ENCODE data around the gene DNAJB1. TPM values are rescaled to one million over a fixed set of nuclear protein-coding genes. Genes with fewer than 3 reads are reported as not detected.

Gene DNAJB1
- total and polyA plus RNA-seq, 2 of the 13 experiments (the other 11 are each of a cell fraction or from before 2014, with no cell fraction given): 87.5 to 97.3 TPM

DNA sequence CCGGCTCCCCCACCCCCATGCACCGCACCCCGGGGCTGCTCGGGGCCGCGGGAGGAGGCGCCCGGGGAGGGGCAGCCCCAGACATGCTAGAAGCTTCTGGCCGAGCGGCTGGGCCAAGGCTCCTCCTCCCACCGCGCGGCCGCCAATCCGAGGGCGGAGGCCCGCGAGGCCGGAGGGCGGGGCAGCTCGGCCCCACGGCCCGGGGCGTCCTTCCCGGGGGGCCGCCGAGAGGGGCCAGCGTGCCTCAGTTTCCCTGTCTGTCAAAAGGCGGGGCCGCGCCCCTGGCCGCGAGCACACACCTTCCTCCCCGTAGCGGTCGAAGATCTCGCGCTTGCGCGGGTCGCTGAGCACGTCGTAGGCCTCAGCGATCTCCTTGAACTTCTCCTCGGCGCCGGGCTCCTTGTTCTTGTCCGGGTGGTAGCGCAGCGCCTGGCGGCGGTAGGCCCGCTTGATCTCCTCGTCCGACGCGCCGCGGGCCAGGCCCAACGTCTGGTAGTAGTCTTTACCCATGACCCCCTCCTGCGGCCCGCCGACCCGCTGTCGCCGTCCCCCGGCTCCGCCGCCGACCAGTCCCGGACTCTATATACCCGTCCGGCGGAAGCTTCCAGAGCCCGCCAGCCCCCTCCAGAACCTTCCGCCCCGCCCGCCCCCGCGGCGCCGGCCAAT, at the start of gene DNAJB1 (continued):
- TF ChIP-seq, protein P1, sequence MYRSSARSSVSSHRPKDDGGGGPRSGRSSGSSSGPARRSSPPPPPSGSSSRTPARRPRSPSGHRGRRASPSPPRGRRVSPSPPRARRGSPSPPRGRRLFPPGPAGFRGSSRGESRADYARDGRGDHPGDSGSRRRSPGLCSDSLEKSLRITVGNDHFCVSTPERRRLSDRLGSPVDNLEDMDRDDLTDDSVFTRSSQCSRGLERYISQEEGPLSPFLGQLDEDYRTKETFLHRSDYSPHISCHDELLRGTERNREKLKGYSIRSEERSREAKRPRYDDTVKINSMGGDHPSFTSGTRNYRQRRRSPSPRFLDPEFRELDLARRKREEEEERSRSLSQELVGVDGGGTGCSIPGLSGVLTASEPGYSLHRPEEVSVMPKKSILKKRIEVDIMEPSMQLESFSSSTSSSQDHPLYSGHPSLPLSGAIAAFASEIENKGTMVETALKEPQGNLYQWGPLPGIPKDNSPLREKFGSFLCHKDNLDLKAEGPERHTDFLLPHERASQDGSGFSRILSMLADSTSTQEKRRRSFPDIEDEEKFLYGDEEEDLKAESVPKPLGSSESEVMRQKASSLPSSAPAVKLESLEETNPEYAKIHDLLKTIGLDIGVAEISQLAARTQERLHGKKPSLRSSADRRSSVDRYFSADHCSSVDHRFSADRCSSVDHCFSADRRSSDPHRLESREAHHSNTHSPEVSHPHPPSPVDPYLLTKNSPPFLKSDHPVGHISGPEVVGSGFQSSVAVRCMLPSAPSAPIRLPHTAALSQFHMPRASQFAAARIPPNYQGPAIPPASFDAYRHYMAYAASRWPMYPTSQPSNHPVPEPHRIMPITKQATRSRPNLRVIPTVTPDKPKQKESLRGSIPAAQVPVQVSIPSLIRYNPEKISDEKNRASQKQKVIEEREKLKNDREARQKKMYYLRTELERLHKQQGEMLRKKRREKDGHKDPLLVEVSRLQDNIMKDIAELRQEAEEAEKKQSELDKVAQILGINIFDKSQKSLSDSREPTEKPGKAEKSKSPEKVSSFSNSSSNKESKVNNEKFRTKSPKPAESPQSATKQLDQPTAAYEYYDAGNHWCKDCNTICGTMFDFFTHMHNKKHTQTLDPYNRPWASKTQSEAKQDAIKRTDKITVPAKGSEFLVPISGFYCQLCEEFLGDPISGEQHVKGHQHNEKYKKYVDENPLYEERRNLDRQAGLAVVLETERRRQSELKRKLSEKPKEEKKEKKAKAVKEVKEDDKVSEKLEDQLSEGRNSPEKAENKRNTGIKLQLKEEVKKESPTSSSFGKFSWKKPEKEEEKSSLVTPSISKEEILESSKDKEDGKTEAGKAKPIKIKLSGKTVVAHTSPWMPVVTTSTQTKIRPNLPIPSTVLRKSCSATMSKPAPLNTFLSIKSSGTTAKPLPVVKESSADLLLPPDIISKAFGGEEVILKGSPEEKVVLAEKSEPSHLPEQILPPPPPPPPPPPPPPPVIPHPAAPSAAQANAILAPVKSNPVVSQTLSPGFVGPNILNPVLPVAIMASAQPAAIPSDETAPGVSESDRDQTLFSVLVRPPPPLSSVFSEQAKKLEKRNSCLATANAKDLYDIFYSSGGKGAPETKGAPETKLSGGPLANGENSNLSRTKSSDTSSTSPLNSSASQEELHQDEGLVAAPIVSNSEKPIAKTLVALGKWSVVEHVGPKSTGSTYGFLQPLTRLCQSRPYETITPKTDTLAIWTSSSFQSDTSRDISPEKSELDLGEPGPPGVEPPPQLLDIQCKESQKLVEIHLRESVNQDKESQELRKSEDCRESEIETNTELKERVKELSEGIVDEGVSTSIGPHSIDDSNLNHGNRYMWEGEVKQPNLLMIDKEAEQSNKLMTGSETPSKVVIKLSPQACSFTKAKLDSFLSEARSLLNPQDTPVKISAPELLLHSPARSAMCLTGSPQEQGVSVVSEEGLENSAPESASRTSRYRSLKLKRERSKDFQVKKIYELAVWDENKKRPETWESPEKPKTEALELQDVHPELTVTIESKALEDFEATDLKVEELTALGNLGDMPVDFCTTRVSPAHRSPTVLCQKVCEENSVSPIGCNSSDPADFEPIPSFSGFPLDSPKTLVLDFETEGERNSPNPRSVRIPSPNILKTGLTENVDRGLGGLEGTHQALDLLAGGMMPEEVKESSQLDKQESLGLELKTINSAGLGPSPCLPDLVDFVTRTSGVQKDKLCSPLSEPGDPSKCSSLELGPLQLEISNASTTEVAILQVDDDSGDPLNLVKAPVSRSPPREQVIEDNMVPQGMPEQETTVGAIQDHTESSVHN (CRISPR knock-in tag; IDR thresholded peaks at IDR 0.05): no peak; the same call in 1 of the 2 replicates
- TF ChIP-seq ZNF713 (CRISPR knock-in tag; IDR thresholded peaks at IDR 0.05): no peak
- no peak for TF ChIP-seq ATAD3A (CRISPR knock-in tag; IDR thresholded peaks at IDR 0.05)
- 0 out of 2 replicates have a peak, but pooled peaks have one; percentile 66 for TF ChIP-seq ZNF468 (CRISPR knock-in tag; IDR thresholded peaks at IDR 0.05)
- TF ChIP-seq, protein P2, sequence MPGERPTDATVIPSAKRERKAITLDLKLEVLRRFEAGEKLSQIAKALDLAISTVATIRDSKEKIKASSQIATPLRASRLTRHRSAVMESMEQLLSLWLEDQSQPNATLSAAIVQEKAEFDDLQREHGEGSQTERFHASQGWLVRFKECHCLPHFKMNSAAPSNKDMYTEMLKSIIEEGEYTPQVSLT (CRISPR knock-in tag; IDR thresholded peaks at IDR 0.05; ENCODE audit: borderline replicate concordance, low read depth): no peak; the same call in 1 of the 2 replicates
- peak; percentile 82 for TF ChIP-seq GATA4 (IDR thresholded peaks at IDR 0.05; ENCODE audit: borderline replicate concordance, low read depth)
- TF ChIP-seq ZMYM2 (CRISPR knock-in tag; IDR thresholded peaks at IDR 0.05): no peak
- no peak for TF ChIP-seq IKZF1 (IDR thresholded peaks at IDR 0.05)
- no peak for TF ChIP-seq ZEB1 (IDR thresholded peaks at IDR 0.05; ENCODE audit: insufficient replicate concordance, low read depth)
- peak; percentile 13; the same call in 1 of the 2 replicates for TF ChIP-seq GZF1 (CRISPR knock-in tag; IDR thresholded peaks at IDR 0.05)
- TF ChIP-seq NCOR1 (IDR thresholded peaks at IDR 0.05; ENCODE audit: borderline replicate concordance, low read length): no peak
- TF ChIP-seq ZFP36L1 (CRISPR knock-in tag; IDR thresholded peaks at IDR 0.05): no peak
- TF ChIP-seq, protein P3, sequence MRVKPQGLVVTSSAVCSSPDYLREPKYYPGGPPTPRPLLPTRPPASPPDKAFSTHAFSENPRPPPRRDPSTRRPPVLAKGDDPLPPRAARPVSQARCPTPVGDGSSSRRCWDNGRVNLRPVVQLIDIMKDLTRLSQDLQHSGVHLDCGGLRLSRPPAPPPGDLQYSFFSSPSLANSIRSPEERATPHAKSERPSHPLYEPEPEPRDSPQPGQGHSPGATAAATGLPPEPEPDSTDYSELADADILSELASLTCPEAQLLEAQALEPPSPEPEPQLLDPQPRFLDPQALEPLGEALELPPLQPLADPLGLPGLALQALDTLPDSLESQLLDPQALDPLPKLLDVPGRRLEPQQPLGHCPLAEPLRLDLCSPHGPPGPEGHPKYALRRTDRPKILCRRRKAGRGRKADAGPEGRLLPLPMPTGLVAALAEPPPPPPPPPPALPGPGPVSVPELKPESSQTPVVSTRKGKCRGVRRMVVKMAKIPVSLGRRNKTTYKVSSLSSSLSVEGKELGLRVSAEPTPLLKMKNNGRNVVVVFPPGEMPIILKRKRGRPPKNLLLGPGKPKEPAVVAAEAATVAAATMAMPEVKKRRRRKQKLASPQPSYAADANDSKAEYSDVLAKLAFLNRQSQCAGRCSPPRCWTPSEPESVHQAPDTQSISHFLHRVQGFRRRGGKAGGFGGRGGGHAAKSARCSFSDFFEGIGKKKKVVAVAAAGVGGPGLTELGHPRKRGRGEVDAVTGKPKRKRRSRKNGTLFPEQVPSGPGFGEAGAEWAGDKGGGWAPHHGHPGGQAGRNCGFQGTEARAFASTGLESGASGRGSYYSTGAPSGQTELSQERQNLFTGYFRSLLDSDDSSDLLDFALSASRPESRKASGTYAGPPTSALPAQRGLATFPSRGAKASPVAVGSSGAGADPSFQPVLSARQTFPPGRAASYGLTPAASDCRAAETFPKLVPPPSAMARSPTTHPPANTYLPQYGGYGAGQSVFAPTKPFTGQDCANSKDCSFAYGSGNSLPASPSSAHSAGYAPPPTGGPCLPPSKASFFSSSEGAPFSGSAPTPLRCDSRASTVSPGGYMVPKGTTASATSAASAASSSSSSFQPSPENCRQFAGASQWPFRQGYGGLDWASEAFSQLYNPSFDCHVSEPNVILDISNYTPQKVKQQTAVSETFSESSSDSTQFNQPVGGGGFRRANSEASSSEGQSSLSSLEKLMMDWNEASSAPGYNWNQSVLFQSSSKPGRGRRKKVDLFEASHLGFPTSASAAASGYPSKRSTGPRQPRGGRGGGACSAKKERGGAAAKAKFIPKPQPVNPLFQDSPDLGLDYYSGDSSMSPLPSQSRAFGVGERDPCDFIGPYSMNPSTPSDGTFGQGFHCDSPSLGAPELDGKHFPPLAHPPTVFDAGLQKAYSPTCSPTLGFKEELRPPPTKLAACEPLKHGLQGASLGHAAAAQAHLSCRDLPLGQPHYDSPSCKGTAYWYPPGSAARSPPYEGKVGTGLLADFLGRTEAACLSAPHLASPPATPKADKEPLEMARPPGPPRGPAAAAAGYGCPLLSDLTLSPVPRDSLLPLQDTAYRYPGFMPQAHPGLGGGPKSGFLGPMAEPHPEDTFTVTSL (CRISPR knock-in tag; IDR thresholded peaks at IDR 0.05; ENCODE audit: borderline replicate concordance): no peak
- TF ChIP-seq MAZ (IDR thresholded peaks at IDR 0.05; ENCODE audit: borderline replicate concordance, low read depth, low read length): no peak; the same call in 1 of the 2 replicates
- TF ChIP-seq MAZ (CRISPR knock-in tag; IDR thresholded peaks at IDR 0.05; ENCODE audit: low read depth): peak; percentile 70
